Measurements from ENCODE around the gene CLVS2.

DNA sequence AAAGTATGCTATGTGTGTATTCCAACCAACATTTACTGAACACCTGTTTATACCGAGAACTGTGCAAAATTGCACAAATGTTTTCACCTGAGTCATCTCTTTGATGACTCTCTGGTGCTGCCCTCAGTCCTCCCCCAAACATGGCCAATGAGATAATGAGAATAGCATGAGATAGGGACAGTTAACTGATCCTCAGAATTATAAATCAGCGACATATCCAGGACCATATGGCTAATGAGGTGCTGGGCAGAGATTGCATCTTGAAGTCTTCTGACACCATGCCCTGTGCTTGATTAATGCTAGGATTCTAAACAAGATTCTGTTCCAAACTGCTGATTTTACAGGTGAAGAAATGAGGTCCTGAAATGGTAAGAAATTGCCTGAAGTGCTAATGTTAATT is 13.0 kb downstream of the CLVS2 start:
- TF ChIP-seq, protein P1, sequence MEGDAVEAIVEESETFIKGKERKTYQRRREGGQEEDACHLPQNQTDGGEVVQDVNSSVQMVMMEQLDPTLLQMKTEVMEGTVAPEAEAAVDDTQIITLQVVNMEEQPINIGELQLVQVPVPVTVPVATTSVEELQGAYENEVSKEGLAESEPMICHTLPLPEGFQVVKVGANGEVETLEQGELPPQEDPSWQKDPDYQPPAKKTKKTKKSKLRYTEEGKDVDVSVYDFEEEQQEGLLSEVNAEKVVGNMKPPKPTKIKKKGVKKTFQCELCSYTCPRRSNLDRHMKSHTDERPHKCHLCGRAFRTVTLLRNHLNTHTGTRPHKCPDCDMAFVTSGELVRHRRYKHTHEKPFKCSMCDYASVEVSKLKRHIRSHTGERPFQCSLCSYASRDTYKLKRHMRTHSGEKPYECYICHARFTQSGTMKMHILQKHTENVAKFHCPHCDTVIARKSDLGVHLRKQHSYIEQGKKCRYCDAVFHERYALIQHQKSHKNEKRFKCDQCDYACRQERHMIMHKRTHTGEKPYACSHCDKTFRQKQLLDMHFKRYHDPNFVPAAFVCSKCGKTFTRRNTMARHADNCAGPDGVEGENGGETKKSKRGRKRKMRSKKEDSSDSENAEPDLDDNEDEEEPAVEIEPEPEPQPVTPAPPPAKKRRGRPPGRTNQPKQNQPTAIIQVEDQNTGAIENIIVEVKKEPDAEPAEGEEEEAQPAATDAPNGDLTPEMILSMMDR (conservative IDR thresholded peaks at IDR 0.05) = no peak
- TF ChIP-seq ZFX (IDR thresholded peaks at IDR 0.05) = no peak

Measured in C4-2B (cell line).